A549 treated with Mapracorat at 1 μM for 4 hours (cell line): Measurements from ENCODE around the gene PDE4B. TPM values are rescaled to one million over a fixed set of nuclear protein-coding genes. Genes with fewer than 3 reads are reported as not detected.

Experiments used
- total RNA-seq: library from RNA; stranded (reverse); fragments of 200-300 nt; extraction: Qiagen RNA extraction; gene quantifications from 5 replicates; pipeline ENCODE4 v1.2.3, GENCODE V29; 2022

The PDE4B gene
- 7.0 to 8.5 TPM (median 7.3 TPM) in 5 replicates for total RNA-seq

GRCh38 chr1:65792669-65793358, at the start of gene PDE4B:
Gene PDE4B, plus strand, starts transcription at chr1:65792895.

